ENCODE measurements around the gene MAPK1.
"Not testable (repeated sequence)": the region's sequence is repeated elsewhere in the genome, so short reads cannot be mapped to it uniquely, and the experiment has no call there.

The MAPK1 gene

DNA sequence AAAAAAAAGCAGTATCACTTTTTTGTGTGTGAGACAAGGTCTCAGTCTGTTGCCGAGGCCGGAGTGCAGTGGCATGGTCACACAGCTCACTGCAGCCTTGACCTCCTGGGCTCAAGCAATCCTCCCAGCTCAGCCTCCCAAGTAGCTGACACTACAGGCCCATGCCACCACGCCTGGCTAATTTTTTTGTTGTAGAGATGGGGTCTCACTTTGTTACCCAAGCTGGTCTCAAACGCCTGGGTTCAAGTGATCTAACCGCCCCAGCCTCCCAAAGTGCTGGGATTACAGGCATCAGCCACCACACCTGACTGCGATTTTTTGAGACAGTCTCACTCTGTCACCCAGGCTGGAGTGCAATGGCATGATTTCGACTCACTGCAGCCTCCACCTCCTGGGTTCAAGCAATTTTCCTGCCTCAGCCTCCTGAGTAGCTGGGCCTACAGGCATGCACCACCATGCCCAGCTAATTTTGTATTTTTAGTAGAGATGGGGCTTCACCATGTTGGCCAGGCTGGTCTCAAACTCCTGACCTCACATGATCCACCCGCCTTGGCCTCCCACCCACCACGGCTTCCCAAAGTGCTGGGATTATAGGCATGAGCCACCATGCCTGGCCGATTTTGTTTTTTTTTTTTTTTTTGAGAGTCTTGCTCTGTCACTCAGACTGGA is 147.1 kb downstream of the MAPK1 start:
- DNase-seq = not testable (repeated sequence)

- no peak for DNase-seq
Measured at GRCh38 chr22:21719024-21719423, 148.4 kb downstream of the MAPK1 start.

DNA sequence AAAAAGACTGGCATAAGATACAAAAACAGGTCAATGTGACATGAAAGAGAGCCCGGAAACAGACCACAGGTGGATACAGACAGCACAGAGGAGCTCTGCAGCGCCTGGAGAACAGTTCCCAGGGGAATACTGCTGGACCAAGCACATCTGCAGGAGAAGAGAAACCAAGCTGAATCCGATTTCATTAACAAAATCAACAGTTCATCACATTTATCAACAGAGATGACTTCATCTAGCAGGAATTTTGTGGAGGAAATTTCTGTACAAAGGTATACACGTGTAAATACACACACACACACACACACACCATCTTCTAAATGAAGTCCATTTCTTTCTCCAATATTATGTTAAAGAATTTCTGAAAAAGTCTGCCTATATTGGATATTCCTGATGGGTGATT is 148.9 kb downstream of the MAPK1 start:
- DNase-seq = no peak

GRCh38 chr22:21716395-21717122 is 150.9 kb downstream of the MAPK1 start:
- DNase-seq = not testable (repeated sequence)

DNA sequence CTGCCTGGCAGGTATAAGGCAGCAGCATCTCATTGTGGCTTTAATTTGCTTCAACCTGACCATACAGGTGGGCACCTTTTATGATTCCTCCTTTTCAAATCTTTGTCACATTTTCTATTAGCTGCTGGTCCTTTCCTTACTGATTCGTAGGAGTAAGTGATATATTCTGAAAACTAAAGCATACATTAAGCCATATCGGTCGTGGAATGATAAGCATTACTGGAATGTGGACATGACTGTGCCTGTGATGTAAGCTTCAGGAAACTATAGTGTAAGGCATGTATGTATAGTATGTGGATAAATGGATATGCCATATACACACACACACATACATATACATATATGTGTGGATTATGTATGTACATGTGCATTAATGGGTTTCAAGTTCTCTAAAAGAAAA is 152.7 kb downstream of the MAPK1 start:
- DNase-seq = no peak

- no peak for DNase-seq
Measured at GRCh38 chr22:21714059-21714770, 153.2 kb downstream of the MAPK1 start.

DNA sequence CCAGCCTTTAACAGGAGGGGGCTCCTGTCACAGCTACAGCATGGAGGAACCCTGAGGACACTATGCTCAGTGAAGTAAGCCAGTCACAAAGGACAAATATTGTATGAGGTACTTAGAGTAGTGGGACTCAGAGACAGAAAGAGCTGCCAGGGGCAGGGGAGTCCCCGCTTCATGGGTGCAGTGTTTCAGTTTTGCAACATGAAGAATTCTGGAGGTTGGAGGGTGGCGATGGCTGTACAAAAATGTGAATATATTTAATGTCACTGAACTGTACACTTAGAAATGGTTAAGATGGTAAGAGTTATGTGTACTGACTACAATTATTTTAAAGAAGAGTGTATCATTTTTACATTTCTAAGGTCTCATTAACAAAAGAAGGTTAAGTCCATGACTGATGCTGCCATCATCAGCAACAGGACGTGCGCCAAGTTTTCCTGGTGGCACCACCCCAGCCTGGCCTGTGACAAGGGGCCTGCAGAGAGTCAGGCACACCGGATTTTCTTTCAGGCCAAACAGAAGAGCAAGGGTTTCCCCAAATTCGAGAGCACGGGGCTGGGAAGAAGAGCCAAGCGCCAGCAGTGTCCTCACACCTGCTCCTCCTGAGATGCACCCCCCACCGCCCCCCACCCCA is 153.9 kb downstream of the MAPK1 start:
- DNase-seq = no peak

- no peak for DNase-seq
Measured at GRCh38 chr22:21712751-21713427, 154.6 kb downstream of the MAPK1 start.

- no peak for DNase-seq
Measured at GRCh38 chr22:21711851-21712250, 155.6 kb downstream of the MAPK1 start.

DNA sequence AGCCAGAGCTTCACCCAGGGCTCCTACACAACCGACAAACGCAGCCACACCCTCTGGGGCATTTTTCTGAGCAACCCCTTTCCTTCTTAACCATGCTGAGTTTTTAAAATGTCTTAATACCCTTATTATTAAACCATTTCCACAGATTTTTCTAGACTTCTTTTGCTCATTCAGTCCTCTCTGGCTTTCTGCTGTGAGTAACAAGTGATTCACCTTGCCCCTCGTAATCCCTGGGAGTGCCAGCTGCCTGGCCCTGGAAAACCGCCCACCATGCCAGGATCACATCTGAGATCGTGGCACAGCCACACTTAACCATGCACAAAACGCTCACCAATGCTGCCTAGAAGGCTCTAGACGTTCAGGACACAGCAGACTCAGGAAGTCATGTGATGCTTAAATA is 157.3 kb downstream of the MAPK1 start:
- no peak for DNase-seq

DNA sequence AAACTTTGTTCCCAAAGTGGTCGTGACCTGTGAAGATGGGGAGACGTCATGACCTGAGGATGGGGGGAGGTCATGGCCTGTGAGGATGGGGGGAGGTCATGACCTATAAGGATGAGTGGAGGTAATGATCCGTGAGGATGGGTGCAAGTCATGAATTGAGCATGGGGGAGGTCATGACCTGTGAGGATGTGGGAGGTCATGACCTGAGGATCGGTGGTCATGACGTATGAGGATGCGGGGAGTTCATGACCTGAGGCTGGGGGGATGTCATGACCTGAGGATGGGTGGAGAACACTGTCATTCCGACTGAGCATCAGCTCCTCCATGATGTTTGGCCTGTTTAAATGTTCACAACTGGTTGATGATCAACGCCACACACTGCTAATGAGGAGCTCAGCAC is 157.8 kb downstream of the MAPK1 start:
- DNase-seq = no peak

DNA sequence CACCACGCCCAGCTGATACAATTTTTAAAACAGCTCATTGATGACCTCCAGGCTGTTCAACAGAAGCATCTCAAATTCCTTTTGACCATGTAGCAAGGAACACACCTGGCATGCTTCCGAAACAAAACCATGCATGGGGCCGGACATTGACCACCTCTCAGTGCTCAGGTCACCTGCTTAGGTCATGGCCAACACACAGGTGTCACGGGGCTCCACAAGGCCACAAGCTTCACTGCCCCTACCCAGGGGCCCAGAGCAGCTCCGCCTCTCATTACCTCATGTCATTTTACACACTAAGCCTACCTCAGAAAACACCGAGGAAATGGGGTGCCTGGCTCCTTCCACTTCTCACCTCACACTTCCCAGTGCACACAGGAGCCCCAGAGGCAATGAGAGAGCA is 158.5 kb downstream of the MAPK1 start:
- DNase-seq = no peak

DNA sequence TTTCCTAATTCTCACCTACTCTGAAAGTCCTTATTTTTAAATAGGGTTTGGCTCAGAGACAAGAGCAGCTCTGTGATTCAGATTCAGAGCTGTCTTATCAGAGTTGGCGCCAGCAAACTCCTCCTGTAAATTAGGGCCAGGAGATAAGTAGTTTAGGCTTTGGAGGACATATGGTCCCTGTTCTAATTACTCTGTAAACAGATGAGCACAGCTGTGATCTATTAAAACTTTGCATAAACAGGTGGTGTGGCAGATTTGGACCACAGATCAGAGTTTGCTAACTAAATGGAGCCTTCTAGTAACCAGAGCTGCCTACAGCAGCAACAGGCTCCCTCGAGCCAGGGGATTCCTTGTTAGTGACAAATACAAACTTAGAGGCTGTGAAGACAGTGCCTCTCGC is 159.8 kb downstream of the MAPK1 start:
- DNase-seq = no peak

Measured in NCI-H2029 treated with DMSO at 0.1 percent for 48 hours (cell line).